IMR-90 (cell line): ENCODE results near the gene RAB12.

Experiments used
- BHLHE40 ChIP-seq: fragments of 150-350 bp; IDR thresholded peaks from 2 replicates; pipeline ENCODE4 v1.6.1; 2016; ENCODE audit warnings: mild to moderate bottlenecking, low read depth, low read length
- CHD1 ChIP-seq: IDR thresholded peaks from 2 replicates; pipeline ENCODE4 v1.6.1; 2012; ENCODE audit warnings: low read depth, low read length, improper control_type of control experiment
- CTCF ChIP-seq: conservative IDR thresholded peaks from 2 replicates; pipeline ENCODE4 v1.5.1; 2012; ENCODE audit warnings: mild to moderate bottlenecking, low read depth, low read length, improper control_type of control experiment
- ELK1 ChIP-seq: fragments of 150-350 bp; IDR thresholded peaks from 2 replicates; pipeline ENCODE4 v1.6.1; 2016; ENCODE audit warnings: low read depth, mild to moderate bottlenecking, low read length, moderate library complexity, borderline replicate concordance
- MAFK ChIP-seq: IDR thresholded peaks from 2 replicates; pipeline ENCODE4 v1.6.1; 2012; ENCODE audit warnings: low read depth, low read length, improper control_type of control experiment
- MAZ ChIP-seq: IDR thresholded peaks from 2 replicates; pipeline ENCODE4 v1.6.1; 2012; ENCODE audit warnings: low read depth, mild to moderate bottlenecking, low read length, improper control_type of control experiment, moderate library complexity, borderline replicate concordance
- POLR2A ChIP-seq: IDR thresholded peaks from 2 replicates; pipeline ENCODE4 v1.6.1; 2012; ENCODE audit warnings: mild to moderate bottlenecking, low read depth, low read length
- RFX5 ChIP-seq: IDR thresholded peaks from 2 replicates; pipeline ENCODE4 v1.8.0; 2012; ENCODE audit warnings: low read depth, mild to moderate bottlenecking, low read length, moderate library complexity
- SMC3 ChIP-seq: fragments of 150-350 bp; IDR thresholded peaks from 2 replicates; pipeline ENCODE4 v1.6.1; 2016; ENCODE audit warnings: low read depth, mild to moderate bottlenecking, antibody characterized with exemption, low read length, moderate library complexity
- USF2 ChIP-seq: fragments of 150-350 bp; IDR thresholded peaks from 2 replicates; pipeline ENCODE4 v1.6.1; 2017; ENCODE audit warnings: mild to moderate bottlenecking, antibody characterized with exemption, low read length, low read depth

- TF ChIP-seq MAFK (no peak), CTCF (no peak), BHLHE40 (no peak), CHD1 (no peak), POLR2A (no peak), USF2 (no peak), SMC3 (no peak), RFX5 (no peak), ELK1 (no peak), MAZ (no peak)
Observed at GRCh38 chr18:8623549-8624106, 14.4 kb downstream of the RAB12 start.
